A673 (cell line): ENCODE measurements around the gene MCM3AP.

Source experiments
- EZH2 ChIP-seq: fragments of 200-600 bp; sonication (generic); IDR thresholded peaks from 2 replicates; pipeline ENCODE4 v1.6.1; 2017; ENCODE audit warnings: borderline replicate concordance, low read depth, mild to moderate bottlenecking, mixed read lengths, antibody characterized with exemption, low read length; ENCODE audit not compliant: poor library complexity, severe bottlenecking
- TF ChIP-seq, protein P1 (sequence below): fragments of 300-800, 200-600 bp; sonication (generic); conservative IDR thresholded peaks from 2 replicates; pipeline ENCODE4 v1.5.1; 2017; ENCODE audit warnings: low read depth, mild to moderate bottlenecking, antibody characterized with exemption, low read length, moderate library complexity, mixed read lengths

GRCh38 chr21:46256501-46256994, 28.9 kb downstream of the MCM3AP start:
- TF ChIP-seq, protein P1, sequence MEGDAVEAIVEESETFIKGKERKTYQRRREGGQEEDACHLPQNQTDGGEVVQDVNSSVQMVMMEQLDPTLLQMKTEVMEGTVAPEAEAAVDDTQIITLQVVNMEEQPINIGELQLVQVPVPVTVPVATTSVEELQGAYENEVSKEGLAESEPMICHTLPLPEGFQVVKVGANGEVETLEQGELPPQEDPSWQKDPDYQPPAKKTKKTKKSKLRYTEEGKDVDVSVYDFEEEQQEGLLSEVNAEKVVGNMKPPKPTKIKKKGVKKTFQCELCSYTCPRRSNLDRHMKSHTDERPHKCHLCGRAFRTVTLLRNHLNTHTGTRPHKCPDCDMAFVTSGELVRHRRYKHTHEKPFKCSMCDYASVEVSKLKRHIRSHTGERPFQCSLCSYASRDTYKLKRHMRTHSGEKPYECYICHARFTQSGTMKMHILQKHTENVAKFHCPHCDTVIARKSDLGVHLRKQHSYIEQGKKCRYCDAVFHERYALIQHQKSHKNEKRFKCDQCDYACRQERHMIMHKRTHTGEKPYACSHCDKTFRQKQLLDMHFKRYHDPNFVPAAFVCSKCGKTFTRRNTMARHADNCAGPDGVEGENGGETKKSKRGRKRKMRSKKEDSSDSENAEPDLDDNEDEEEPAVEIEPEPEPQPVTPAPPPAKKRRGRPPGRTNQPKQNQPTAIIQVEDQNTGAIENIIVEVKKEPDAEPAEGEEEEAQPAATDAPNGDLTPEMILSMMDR: no peak
- no peak for TF ChIP-seq EZH2
